Adrenal gland (tissue), 5 donors: ENCODE measurements around the gene KCNT2.

Experiments used
- POLR2A ChIP-seq, 2 donors: fragments of 450-650 bp; IDR thresholded peaks; one replicate each; pipeline ENCODE4 v1.6.1; 2017; ENCODE audit warnings: antibody characterized with exemption in 2 of 2, mild to moderate bottlenecking in 2 of 2, moderate library complexity in 1 of 2
- TF ChIP-seq, protein P1 (sequence below), 6 experiments: fragments of 450-650 bp in 4 of 6; fragments of 200-600 bp in 2 of 6; sonication (generic) in 1 of 6; IDR thresholded peaks; 1 replicate in 5 of 6; 2 replicates in 1 of 6; pipeline versions ENCODE4 v1.5.1 to v1.8.0; 2016 to 2021; ENCODE audit warnings: antibody characterized with exemption in 6 of 6, mild to moderate bottlenecking in 2 of 6, moderate library complexity in 1 of 6
- donor health status: DM: no; HTN: no; CAD: no.

DNA sequence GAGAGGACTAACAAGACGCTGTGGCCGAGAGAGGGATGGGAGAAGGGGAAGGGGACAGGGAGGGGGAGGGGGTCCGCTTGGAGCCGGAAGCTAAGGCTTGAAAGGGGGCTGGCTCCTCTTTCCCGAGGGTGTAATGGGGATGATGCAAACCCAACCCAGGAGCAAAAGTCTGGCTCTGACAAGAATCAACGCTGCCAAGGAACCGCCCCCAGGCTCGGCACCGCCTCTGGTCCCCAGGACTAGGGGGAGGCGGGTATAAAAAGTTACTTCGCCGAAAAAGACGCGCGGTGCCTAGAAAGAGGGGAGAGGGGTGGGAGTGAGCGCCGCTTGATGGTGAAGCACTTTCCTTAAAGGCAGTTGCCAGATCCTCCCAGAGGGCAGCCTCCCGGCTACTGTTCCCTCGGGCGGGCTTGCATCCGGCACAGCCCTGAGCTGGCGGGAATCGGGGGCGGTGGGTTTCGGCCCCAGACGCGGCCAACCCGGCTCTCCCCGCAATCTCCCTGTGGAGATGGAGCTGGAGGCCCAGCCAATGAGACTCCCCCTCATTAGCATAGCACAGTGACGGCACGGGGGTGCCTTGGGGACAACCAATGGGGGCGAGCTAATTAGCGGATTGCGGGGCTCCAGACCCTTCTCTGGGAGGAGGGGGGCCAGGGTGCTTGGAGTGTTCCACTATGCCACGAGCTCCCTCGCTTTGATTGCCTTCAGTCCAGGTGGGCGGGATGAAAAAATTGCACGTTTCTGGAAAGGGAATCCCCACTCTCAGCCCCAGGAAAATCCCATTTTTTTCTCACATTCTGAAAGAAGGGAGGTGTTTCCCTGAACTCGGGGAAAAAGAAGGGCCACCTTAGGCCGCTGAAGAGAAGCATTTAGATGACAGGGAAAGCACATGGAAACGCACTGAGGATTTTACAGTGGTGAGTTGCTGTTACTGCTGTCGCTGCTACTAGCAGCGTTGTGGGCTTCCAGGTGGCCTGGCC lies at the start of gene KCNT2:
- TF ChIP-seq, protein P1, sequence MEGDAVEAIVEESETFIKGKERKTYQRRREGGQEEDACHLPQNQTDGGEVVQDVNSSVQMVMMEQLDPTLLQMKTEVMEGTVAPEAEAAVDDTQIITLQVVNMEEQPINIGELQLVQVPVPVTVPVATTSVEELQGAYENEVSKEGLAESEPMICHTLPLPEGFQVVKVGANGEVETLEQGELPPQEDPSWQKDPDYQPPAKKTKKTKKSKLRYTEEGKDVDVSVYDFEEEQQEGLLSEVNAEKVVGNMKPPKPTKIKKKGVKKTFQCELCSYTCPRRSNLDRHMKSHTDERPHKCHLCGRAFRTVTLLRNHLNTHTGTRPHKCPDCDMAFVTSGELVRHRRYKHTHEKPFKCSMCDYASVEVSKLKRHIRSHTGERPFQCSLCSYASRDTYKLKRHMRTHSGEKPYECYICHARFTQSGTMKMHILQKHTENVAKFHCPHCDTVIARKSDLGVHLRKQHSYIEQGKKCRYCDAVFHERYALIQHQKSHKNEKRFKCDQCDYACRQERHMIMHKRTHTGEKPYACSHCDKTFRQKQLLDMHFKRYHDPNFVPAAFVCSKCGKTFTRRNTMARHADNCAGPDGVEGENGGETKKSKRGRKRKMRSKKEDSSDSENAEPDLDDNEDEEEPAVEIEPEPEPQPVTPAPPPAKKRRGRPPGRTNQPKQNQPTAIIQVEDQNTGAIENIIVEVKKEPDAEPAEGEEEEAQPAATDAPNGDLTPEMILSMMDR (IDR thresholded peaks at IDR 0.05): peak in 2 of 6 experiments; percentile 6 to 21
- TF ChIP-seq POLR2A (IDR thresholded peaks at IDR 0.05): no peak
